GM08714 (cell line): Measurements from ENCODE around the gene FAM216B.

Experiments
- H3K4me3 ChIP-seq: fragments of 200-500 bp; sonication (Bioruptor generic); 2 replicates; pipeline ENCODE4 v1.5.1; 2014; ENCODE audit warnings: mild to moderate bottlenecking, low read length, inconsistent platforms
- ZNF274 ChIP-seq: IDR thresholded peaks from 2 replicates; pipeline ENCODE4 v1.6.1; 2012; ENCODE audit warnings: mild to moderate bottlenecking, low read depth, low read length

FAM216B gene

GRCh38 chr13:42834946-42835345 is 53.6 kb downstream of the FAM216B start:
- TF ChIP-seq ZNF274 = no peak
- H3K4me3 ChIP-seq = no peak overlapping the region

GRCh38 chr13:42836930-42837690 is 55.7 kb downstream of the FAM216B start:
- TF ChIP-seq ZNF274 = no peak
- H3K4me3 ChIP-seq = no peak overlapping the region
